HCT116 (cell line): ENCODE results near the gene GYS1. TPM values are rescaled to one million over a fixed set of nuclear protein-coding genes. Genes with fewer than 3 reads are reported as not detected.

ENCODE experiments used
- ATAC-seq: fragments of 200-7000 bp; cut with Tn5 transposase; 2 replicates; pipeline ENCODE4 v1.9.1; 2020; ENCODE audit warnings: mild to moderate bottlenecking, moderate library complexity
- BruUV-seq: library from RNA; stranded (reverse); fragments of 400-500 nt; replicated peaks from 2 replicates; lab custom pipeline; 2021; lab: Mats Ljungman, UMichigan
- CTCF ChIA-PET: fragments of 300-600 bp; sonication (Branson Sonifier 250); formaldehyde crosslinking; loops from one replicate; lab custom pipeline; 2021; ENCODE audit warnings: antibody characterized with exemption; lab: Charles Lee
- POLR2A ChIA-PET: fragments of 300-600, 350-600 bp; sonication (Branson Sonifier 250); formaldehyde crosslinking; loops from one replicate; lab custom pipeline; 2021; ENCODE audit warnings: antibody characterized with exemption; lab: Charles Lee
- RAD21 ChIA-PET, 2 experiments: fragments of 300-600 bp; sonication (Branson Sonifier 250); formaldehyde crosslinking; loops; one replicate each; lab custom pipeline; 2023; ENCODE audit warnings: low total read pairs in 2 of 2; ENCODE audit not compliant: uncharacterized antibody in 2 of 2, unreplicated experiment in 2 of 2, low non-redundant PET in 1 of 2; lab: Charles Lee
- DNase-seq: peaks from one replicate; pipeline ENCODE4 v3.0.0-alpha.2; 2010; ENCODE audit warnings: low read depth, low spot score
- H2AFZ ChIP-seq: fragments of 200-600 bp; shearing (Covaris generic), sonication (generic); 2 replicates; pipeline ENCODE4 v1.6.1; 2017; ENCODE audit warnings: low read depth, mixed run types, mixed read lengths, antibody characterized with exemption, low read length; ENCODE audit not compliant: poor library complexity, severe bottlenecking
- H3K27ac ChIP-seq: 2 replicates; pipeline ENCODE4 v1.5.1; 2012; ENCODE audit warnings: low read depth, low read length
- H3K27me3 ChIP-seq: fragments of 200-600 bp; sonication (generic); 2 replicates; pipeline ENCODE4 v1.6.1; 2016; ENCODE audit warnings: mixed run types, low read length, mixed read lengths; ENCODE audit not compliant: insufficient read depth
- H3K36me3 ChIP-seq, 2 experiments: fragments of 200-500 bp in 1 of 2; fragments of 200-600 bp in 1 of 2; sonication (Bioruptor generic) in 1 of 2; sonication (generic) in 1 of 2; 2 replicates each; pipeline versions ENCODE4 v1.5.1 to v1.6.1; 2014 to 2016; ENCODE audit warnings: low read length in 2 of 2, inconsistent platforms in 1 of 2, mixed read lengths in 1 of 2, mixed run types in 1 of 2; ENCODE audit not compliant: insufficient read depth in 2 of 2, control insufficient read depth in 1 of 2
- H3K4me1 ChIP-seq, 2 experiments: fragments of 200-600 bp in 1 of 2; sonication (generic) in 1 of 2; 2 replicates each; pipeline versions ENCODE4 v1.5.1 to v1.6.1; 2012 to 2017; ENCODE audit warnings: low read length in 2 of 2, inconsistent platforms in 1 of 2, mild to moderate bottlenecking in 1 of 2, mixed read lengths in 1 of 2, mixed run types in 1 of 2, moderate library complexity in 1 of 2; ENCODE audit not compliant: insufficient read depth in 2 of 2, control insufficient read depth in 1 of 2
- H3K4me2 ChIP-seq: fragments of 200-600 bp; sonication (generic); 2 replicates; pipeline ENCODE4 v1.6.1; 2017; ENCODE audit warnings: mixed run types, low read length, mixed read lengths
- H3K4me3 ChIP-seq, 2 experiments: fragments of 200-600 bp in 1 of 2; sonication (generic) in 1 of 2; replicated peaks in 1 of 2; 2 replicates each; pipeline ENCODE4 v1.5.1; 2011 to 2016; ENCODE audit warnings: low read length in 2 of 2, control low read depth in 1 of 2, low read depth in 1 of 2, mild to moderate bottlenecking in 1 of 2, mixed read lengths in 1 of 2, mixed run types in 1 of 2
- H3K79me2 ChIP-seq: fragments of 200-600 bp; sonication (generic); 2 replicates; pipeline ENCODE4 v1.6.1; 2017; ENCODE audit warnings: mild to moderate bottlenecking, mixed run types, low read length, moderate library complexity, mixed read lengths; ENCODE audit not compliant: insufficient read depth
- H3K9ac ChIP-seq: fragments of 200-600 bp; sonication (generic); 2 replicates; pipeline ENCODE4 v1.6.1; 2016; ENCODE audit warnings: low read length, mixed read lengths
- H3K9me2 ChIP-seq: fragments of 200-600 bp; sonication (generic), shearing (Covaris generic); 2 replicates; pipeline ENCODE4 v1.6.1; 2017; ENCODE audit warnings: mixed run types, mild to moderate bottlenecking, moderate library complexity; ENCODE audit not compliant: insufficient read depth
- H3K9me3 ChIP-seq, 2 experiments: fragments of 200-500 bp in 1 of 2; fragments of 200-600 bp in 1 of 2; sonication (Bioruptor generic) in 1 of 2; sonication (generic) in 1 of 2; 2 replicates each; pipeline ENCODE4 v1.6.1; 2014 to 2017; ENCODE audit warnings: low read length in 2 of 2, mixed read lengths in 2 of 2, inconsistent platforms in 1 of 2, low read depth in 1 of 2, mild to moderate bottlenecking in 1 of 2, mixed run types in 1 of 2, moderate library complexity in 1 of 2; ENCODE audit not compliant: control insufficient read depth in 1 of 2, insufficient read depth in 1 of 2
- H4K20me1 ChIP-seq: fragments of 200-600 bp; sonication (generic), shearing (Covaris generic); 2 replicates; pipeline ENCODE4 v1.6.1; 2017; ENCODE audit warnings: mixed run types, mild to moderate bottlenecking, moderate library complexity; ENCODE audit not compliant: insufficient read depth
- CBX3 ChIP-seq: IDR thresholded peaks from 2 replicates; pipeline ENCODE4 v1.6.1; 2012; ENCODE audit warnings: low read depth
- CEBPB ChIP-seq: IDR thresholded peaks from 2 replicates; pipeline ENCODE4 v1.6.1; 2012; ENCODE audit warnings: low read depth
- CTCF ChIP-seq, 3 experiments: fragments of 200-600 bp in 1 of 3; sonication (generic) in 1 of 3; IDR thresholded peaks in 2 of 3; conservative IDR thresholded peaks in 1 of 3; 2 replicates each; pipeline ENCODE4 v1.5.1; 2012 to 2017; ENCODE audit warnings: low read depth in 2 of 3, low read length in 2 of 3, antibody characterized with exemption in 1 of 3, borderline replicate concordance in 1 of 3, control low read depth in 1 of 3, mild to moderate bottlenecking in 1 of 3, mixed read lengths in 1 of 3, mixed run types in 1 of 3, moderate library complexity in 1 of 3; ENCODE audit not compliant: insufficient read depth in 1 of 3
- EGR1 ChIP-seq: IDR thresholded peaks from 2 replicates; pipeline ENCODE4 v1.6.1; 2012; ENCODE audit warnings: low read depth
- ELF1 ChIP-seq: IDR thresholded peaks from 2 replicates; pipeline ENCODE4 v1.6.1; 2012; ENCODE audit warnings: low read depth, borderline replicate concordance
- EZH2phosphoT487 ChIP-seq: fragments of 200-600 bp; IDR thresholded peaks from 2 replicates; pipeline ENCODE4 v1.6.1; 2018; ENCODE audit warnings: antibody characterized with exemption, borderline replicate concordance
- FOSL1 ChIP-seq: IDR thresholded peaks from 2 replicates; pipeline ENCODE4 v1.6.1; 2012; ENCODE audit warnings: low read depth
- JUND ChIP-seq: IDR thresholded peaks from 2 replicates; pipeline ENCODE4 v1.6.1; 2012
- MAX ChIP-seq: IDR thresholded peaks from 2 replicates; pipeline ENCODE4 v1.6.1; 2012
- POLR2A ChIP-seq: IDR thresholded peaks from 2 replicates; pipeline ENCODE4 v1.7.0; 2011; ENCODE audit warnings: borderline replicate concordance; ENCODE audit not compliant: insufficient read depth, insufficient read length; ENCODE audit errors: extremely low read depth
- POLR2AphosphoS5 ChIP-seq: IDR thresholded peaks from 2 replicates; pipeline ENCODE4 v1.6.1; 2011; ENCODE audit warnings: mild to moderate bottlenecking, low read depth, low read length, moderate library complexity
- RAD21 ChIP-seq: IDR thresholded peaks from 2 replicates; pipeline ENCODE4 v1.6.1; 2012; ENCODE audit warnings: low read depth, mild to moderate bottlenecking
- SIN3A ChIP-seq: IDR thresholded peaks from 2 replicates; pipeline ENCODE4 v1.6.1; 2012; ENCODE audit warnings: low read depth
- SP1 ChIP-seq: IDR thresholded peaks from 2 replicates; pipeline ENCODE4 v1.6.1; 2012; ENCODE audit warnings: low read depth
- YY1 ChIP-seq: IDR thresholded peaks from 2 replicates; pipeline ENCODE4 v1.6.1; 2011; ENCODE audit warnings: low read length, low read depth, moderate library complexity, mild to moderate bottlenecking; ENCODE audit not compliant: insufficient replicate concordance; ENCODE audit errors: extremely low read depth
- ZBTB33 ChIP-seq: IDR thresholded peaks from 2 replicates; pipeline ENCODE4 v1.6.1; 2011; ENCODE audit warnings: mild to moderate bottlenecking, low read length, moderate library complexity; ENCODE audit not compliant: insufficient replicate concordance; ENCODE audit errors: extremely low read depth
- ZFX ChIP-seq: fragments of 450-650 bp; IDR thresholded peaks from 2 replicates; pipeline ENCODE4 v1.6.1; 2017
- ZNF274 ChIP-seq: fragments of 200-500 bp; sonication (Bioruptor generic); IDR thresholded peaks from 2 replicates; pipeline ENCODE4 v1.6.1; 2014; ENCODE audit warnings: mild to moderate bottlenecking, low read depth, low read length, inconsistent platforms
- intact Hi-C: fragments of 100-400 bp; cut with micrococcal nuclease; formaldehyde crosslinking; loops from 2 replicates; pipeline ENCODE4 v1.10.0; 2022
- total RNA-seq: library from RNA; stranded (reverse); gene quantifications from one replicate; pipeline ENCODE4 v1.2.1, GENCODE V29; 2021; ENCODE audit not compliant: unreplicated experiment
- TF ChIP-seq, protein P1 (sequence below): IDR thresholded peaks from 2 replicates; pipeline ENCODE4 v1.6.1; 2012

GYS1 gene
- total RNA-seq, 1 experiment from 2014 or later = 50.7 TPM

DNA sequence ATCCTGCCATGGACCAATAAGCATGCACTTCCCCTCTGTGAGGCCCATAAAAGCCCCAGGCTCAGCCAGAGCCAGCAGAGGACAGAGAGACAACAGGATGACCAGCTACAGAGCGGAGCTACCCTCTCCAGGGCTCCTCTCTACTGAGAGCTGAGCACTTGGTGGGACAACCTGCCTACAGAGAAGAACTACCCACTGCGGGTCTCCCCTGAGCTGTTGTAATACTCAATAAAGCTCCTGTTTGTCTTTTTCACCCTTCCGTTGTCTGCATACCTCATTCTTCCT lies 45.9 kb downstream of the GYS1 start:
- intact Hi-C loops = no loop called here
- Histone ChIP-seq H3K27ac (no peak overlapping the region), H3K79me2 (no peaks in the 10 kb centered on the region), H3K9me2 (no peaks in the 10 kb centered on the region), H3K27me3 (no peaks in the 10 kb centered on the region), H4K20me1 (no peaks in the 10 kb centered on the region), H3K4me3 (no peak overlapping the region), H3K36me3 (0 out of 4 replicates have a peak, but pooled peaks cover 0 to 2% of the 10 kb centered on the region in 2 experiments), H3K9me3 (no peaks in the 10 kb centered on the region), H2AFZ (no peak overlapping the region), H3K4me1 (no peaks in the 10 kb centered on the region), H3K4me2 (no peak overlapping the region), H3K9ac (no peak overlapping the region)
- ChIA-PET RAD21 (no interaction called here), POLR2A (interaction anchor here (0.6 kb wide), 1 partner anchor 14 kb away, joined by 4 read pairs; no protein-coding TSS in a partner anchor), CTCF (no interaction called here)
- ATAC-seq = no peak
- DNase-seq = no peak
- no peak for TF ChIP-seq FOSL1
- no peak for TF ChIP-seq POLR2AphosphoS5
- no peak for TF ChIP-seq SP1
- TF ChIP-seq YY1 = no peak
- no peak for TF ChIP-seq JUND
- no peak for TF ChIP-seq ELF1
- TF ChIP-seq SIN3A = no peak
- TF ChIP-seq EZH2phosphoT487 = no peak
- TF ChIP-seq ZNF274 = no peak
- no peak for TF ChIP-seq POLR2A
- no peak for TF ChIP-seq CTCF (IDR thresholded peaks at IDR 0.05 in 2 of 3, conservative IDR thresholded peaks at IDR 0.05 in 1 of 3; ENCODE audit: borderline replicate concordance in 1 of 3, insufficient read depth in 1 of 3, low read depth in 2 of 3, low read length in 2 of 3)
- TF ChIP-seq ZFX = no peak
- TF ChIP-seq ZBTB33 = no peak
- no peak for TF ChIP-seq EGR1
- no peak for TF ChIP-seq CBX3
- no peak for TF ChIP-seq CEBPB
- TF ChIP-seq, protein P1, sequence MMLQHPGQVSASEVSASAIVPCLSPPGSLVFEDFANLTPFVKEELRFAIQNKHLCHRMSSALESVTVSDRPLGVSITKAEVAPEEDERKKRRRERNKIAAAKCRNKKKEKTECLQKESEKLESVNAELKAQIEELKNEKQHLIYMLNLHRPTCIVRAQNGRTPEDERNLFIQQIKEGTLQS = no peak
- no peak for TF ChIP-seq MAX
- no peak for TF ChIP-seq RAD21
- BruUV-seq = no TSS peak
